Esophagus squamous epithelium (tissue), 5 donors: Measurements from ENCODE around the gene MAP2K6. TPM values are rescaled to one million over a fixed set of nuclear protein-coding genes. Genes with fewer than 3 reads are reported as not detected.
A peak's percentile ranks its signal among the peaks of the same experiment; 100 is the strongest.

ENCODE experiments used
- DNase-seq: peaks from one replicate; lab custom pipeline; 2025; lab: John Stamatoyannopoulos, UW
- H3K27ac ChIP-seq, 4 donors: fragments of 200-600 bp; sonication (generic); one replicate each; pipeline ENCODE4 v1.5.1; 2016 to 2019; ENCODE audit warnings: mild to moderate bottlenecking in 1 of 4
- H3K27me3 ChIP-seq, 4 donors: fragments of 200-600 bp; sonication (generic); 1 replicate in 3 of 4; 2 replicates in 1 of 4; pipeline versions ENCODE4 v1.5.1 to v1.6.0; 2017 to 2021; ENCODE audit warnings: antibody characterized with exemption in 1 of 4
- H3K36me3 ChIP-seq, 3 donors: fragments of 200-600 bp; sonication (generic); one replicate each; pipeline ENCODE4 v1.5.1; 2016 to 2019
- H3K4me1 ChIP-seq, 3 donors: fragments of 200-600 bp; sonication (generic); one replicate each; pipeline ENCODE4 v1.5.1; 2017 to 2019
- H3K4me3 ChIP-seq, 4 donors: fragments of 200-600 bp; sonication (generic); 1 replicate in 3 of 4; 2 replicates in 1 of 4; pipeline ENCODE4 v1.5.1; 2016 to 2019; ENCODE audit warnings: mild to moderate bottlenecking in 2 of 4, moderate library complexity in 1 of 4
- H3K9me3 ChIP-seq, 3 donors: fragments of 200-600 bp; sonication (generic); one replicate each; pipeline ENCODE4 v1.5.1; 2016 to 2019
- POLR2A ChIP-seq, 4 donors: fragments of 450-650 bp; IDR thresholded peaks; one replicate each; pipeline ENCODE4 v1.6.1; 2017; ENCODE audit warnings: antibody characterized with exemption in 4 of 4, mild to moderate bottlenecking in 4 of 4, moderate library complexity in 3 of 4
- WGBS, 2 donors: methylation state at CpG; one replicate each; pipeline ENCODE4 v1.1.5; 2018; 5-methylcytosine and 5-hydroxymethylcytosine counted together
- intact Hi-C: fragments of 100-400 bp; cut with DNase I; formaldehyde crosslinking; loops from one replicate; pipeline ENCODE4 v1.15.0; 2022
- total RNA-seq, 4 donors: library from RNA; depleted of rRNA; stranded (reverse); fragments of >200 nt; gene quantifications; one replicate each; pipeline ENCODE4 v1.1.0, GENCODE V29; 2016
- TF ChIP-seq, protein P1 (sequence below), 6 experiments: fragments of 450-650 bp in 4 of 6; fragments of 200-600 bp in 2 of 6; sonication (generic) in 2 of 6; IDR thresholded peaks; one replicate each; pipeline ENCODE4 v1.5.1; 2016 to 2019; ENCODE audit warnings: antibody characterized with exemption in 6 of 6, mild to moderate bottlenecking in 4 of 6, moderate library complexity in 4 of 6
- donor health status: DM: yes; HTN: yes; CAD: no.

The MAP2K6 gene
- total RNA-seq, 4 donors from 2014 or later, result 1.5 to 15.0 (median 2.5) TPM

DNA sequence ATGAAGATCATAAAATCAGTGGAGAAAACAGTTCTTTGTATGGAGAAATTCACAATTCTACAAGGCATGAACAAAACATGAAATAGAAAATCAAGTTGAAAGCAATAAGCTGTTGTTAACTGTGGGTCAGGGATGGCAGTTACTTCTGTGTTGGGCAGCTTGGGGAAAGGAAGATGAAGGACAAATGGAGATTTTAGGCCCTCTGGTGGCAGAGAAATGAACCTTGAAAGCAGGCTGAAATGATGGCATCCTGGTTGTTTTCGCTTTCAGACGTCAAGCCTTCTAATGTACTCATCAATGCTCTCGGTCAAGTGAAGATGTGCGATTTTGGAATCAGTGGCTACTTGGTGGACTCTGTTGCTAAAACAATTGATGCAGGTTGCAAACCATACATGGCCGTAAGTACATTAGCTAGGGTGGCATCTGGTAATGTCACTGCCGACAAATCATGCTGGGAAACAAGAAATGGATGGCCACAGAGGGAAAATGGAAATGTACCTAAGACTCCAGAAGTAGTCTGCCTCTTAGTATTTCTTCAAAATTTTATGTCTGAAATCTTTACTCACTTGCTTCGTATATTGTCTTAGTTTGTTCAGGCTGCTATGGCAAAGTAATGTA, 108.9 kb downstream of the MAP2K6 start:
- 42 to 63% methylated on average over 5 to 7 of the region's 7 CpGs for WGBS, 2 donors

DNA sequence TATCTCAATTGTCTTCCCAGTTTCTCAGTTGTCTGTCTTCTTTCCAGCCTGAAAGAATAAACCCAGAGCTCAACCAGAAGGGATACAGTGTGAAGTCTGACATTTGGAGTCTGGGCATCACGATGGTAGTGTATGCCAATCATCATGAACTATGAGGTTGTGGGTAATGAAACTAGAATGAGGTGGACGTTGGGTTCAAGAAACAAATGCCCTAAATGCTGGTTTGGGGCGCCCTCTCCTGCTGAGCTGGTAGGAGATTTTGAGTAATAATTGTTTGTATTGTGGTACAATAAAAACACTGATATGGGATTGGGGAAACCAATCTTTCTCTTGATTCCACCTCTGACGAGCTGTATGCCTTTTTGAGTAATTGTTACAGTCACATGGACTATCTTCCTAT, 110.4 kb downstream of the MAP2K6 start:
- TF ChIP-seq POLR2A (IDR thresholded peaks at IDR 0.05), result no peak
- TF ChIP-seq, protein P1, sequence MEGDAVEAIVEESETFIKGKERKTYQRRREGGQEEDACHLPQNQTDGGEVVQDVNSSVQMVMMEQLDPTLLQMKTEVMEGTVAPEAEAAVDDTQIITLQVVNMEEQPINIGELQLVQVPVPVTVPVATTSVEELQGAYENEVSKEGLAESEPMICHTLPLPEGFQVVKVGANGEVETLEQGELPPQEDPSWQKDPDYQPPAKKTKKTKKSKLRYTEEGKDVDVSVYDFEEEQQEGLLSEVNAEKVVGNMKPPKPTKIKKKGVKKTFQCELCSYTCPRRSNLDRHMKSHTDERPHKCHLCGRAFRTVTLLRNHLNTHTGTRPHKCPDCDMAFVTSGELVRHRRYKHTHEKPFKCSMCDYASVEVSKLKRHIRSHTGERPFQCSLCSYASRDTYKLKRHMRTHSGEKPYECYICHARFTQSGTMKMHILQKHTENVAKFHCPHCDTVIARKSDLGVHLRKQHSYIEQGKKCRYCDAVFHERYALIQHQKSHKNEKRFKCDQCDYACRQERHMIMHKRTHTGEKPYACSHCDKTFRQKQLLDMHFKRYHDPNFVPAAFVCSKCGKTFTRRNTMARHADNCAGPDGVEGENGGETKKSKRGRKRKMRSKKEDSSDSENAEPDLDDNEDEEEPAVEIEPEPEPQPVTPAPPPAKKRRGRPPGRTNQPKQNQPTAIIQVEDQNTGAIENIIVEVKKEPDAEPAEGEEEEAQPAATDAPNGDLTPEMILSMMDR (IDR thresholded peaks at IDR 0.05), result peak in 1 of 6 experiments; percentile 4
- Histone ChIP-seq H3K27me3 (no peaks in the 10 kb centered on the region), H3K9me3 (no peaks in the 10 kb centered on the region), H3K27ac (no peak overlapping the region), H3K4me3 (no peak overlapping the region), H3K4me1 (peaks cover 0 to 7% (median 0%) of the 10 kb centered on the region in 3 donors), H3K36me3 (peaks cover 0 to 43% (median 0%) of the 10 kb centered on the region in 3 donors)
- 71 to 80% methylated on average over 4 of the region's 4 CpGs for WGBS, 2 donors
- intact Hi-C loops, result no loop called here
- no peak for DNase-seq

More for the DNA sequence above, 108.9 kb downstream of the MAP2K6 start:
- H3K9me3 ChIP-seq, result no peaks in the 10 kb centered on the region
- H3K27ac ChIP-seq, result no peak overlapping the region
- no peak for DNase-seq
- intact Hi-C loops, result no loop called here
- H3K4me1 ChIP-seq, result peaks cover 0 to 7% (median 0%) of the 10 kb centered on the region in 3 donors
- no peaks in the 10 kb centered on the region for H3K27me3 ChIP-seq
- H3K36me3 ChIP-seq, result peaks cover 0 to 57% (median 0%) of the 10 kb centered on the region in 3 donors
- TF ChIP-seq, protein P1 (IDR thresholded peaks at IDR 0.05), result peak; percentile 13 to 80 (median 68)
- TF ChIP-seq POLR2A (IDR thresholded peaks at IDR 0.05), result no peak
- no peak overlapping the region for H3K4me3 ChIP-seq

DNA sequence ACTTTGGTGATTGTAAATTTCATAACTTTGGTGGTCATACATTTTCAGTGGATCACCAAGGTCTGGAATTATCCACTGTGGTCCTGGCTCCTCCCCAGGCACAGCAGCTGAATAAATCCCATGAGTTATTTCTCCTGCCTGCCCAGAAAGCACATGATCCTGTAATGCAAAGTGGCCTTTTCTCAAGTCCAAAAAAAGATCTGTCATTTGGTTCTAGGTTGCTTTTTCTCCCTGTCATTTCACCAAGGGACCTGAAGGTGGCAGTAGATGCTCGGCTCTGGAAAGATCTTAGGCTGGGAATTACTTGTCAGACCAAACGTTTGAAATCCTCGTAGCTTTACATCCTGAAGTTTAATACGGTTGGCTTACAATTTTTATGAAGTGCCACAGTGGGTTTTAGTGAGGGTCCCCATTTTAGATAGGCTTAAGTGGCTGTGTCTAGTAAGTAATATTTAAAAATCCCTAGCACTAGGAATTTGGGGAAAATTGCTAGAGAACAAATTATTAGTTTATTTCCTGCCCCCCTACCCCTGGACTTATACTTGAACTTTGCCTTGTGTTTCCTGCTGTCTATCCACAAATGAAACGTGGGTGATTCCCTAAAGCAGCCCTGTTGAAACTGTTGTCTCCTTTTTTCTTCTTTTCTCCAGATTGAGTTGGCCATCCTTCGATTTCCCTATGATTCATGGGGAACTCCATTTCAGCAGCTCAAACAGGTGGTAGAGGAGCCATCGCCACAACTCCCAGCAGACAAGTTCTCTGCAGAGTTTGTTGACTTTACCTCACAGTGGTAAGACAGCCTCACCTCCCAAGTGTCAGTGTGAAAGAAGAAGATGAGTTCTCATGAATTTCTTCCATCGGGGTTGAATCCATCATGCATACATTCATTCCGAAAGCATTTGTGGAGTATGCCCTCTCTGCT, 111.7 kb downstream of the MAP2K6 start:
- WGBS, 2 donors, result 25 to 32% methylated on average over 9 of the region's 9 CpGs
- Histone ChIP-seq H3K9me3 (no peaks in the 10 kb centered on the region), H3K4me3 (no peak overlapping the region), H3K4me1 (peaks cover 0 to 7% (median 0%) of the 10 kb centered on the region in 3 donors), H3K27ac (no peak overlapping the region), H3K36me3 (peaks cover 0 to 37% (median 0%) of the 10 kb centered on the region in 3 donors), H3K27me3 (no peaks in the 10 kb centered on the region)
- TF ChIP-seq, protein P1 (IDR thresholded peaks at IDR 0.05), result peak; percentile 59 to 91 (median 80)
- no peak for TF ChIP-seq POLR2A (IDR thresholded peaks at IDR 0.05)
- DNase-seq, result no peak
- intact Hi-C loops, result no loop called here

DNA sequence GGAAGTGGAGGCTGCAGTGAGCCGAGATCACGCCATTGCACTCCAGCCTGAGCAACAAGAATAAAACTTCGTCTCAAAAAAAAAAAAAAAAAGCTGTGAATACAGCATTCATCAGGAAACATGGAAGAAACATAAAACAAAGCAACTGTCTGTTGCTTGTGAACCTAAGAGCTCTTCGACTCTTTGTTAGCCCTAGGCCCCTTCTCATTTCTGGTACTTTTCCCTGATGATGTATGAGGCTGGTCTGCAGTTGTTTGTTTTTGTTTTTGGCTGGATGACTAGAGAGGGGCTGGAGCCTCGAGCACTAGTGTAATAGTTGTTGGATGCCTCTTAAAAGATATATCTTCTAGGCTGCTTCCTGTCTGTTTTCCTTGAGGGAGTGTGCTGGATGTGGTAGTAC, 113.5 kb downstream of the MAP2K6 start:
- H3K9me3 ChIP-seq, result no peaks in the 10 kb centered on the region

More for the DNA sequence above, 113.5 kb downstream of the MAP2K6 start:
- Histone ChIP-seq H3K36me3 (peaks cover 0 to 41% (median 0%) of the 10 kb centered on the region in 3 donors), H3K27me3 (no peaks in the 10 kb centered on the region), H3K4me3 (no peak overlapping the region), H3K27ac (no peak overlapping the region), H3K4me1 (peaks cover 0 to 6% (median 0%) of the 10 kb centered on the region in 3 donors)
- no peak for DNase-seq
- intact Hi-C loops, result no loop called here
- WGBS, 2 donors, result 72 to 78% methylated on average over 5 of the region's 5 CpGs
- TF ChIP-seq POLR2A (IDR thresholded peaks at IDR 0.05), result no peak
- TF ChIP-seq, protein P1 (IDR thresholded peaks at IDR 0.05), result no peak
